Measurements from ENCODE around the gene HID1.
"Not testable (repeated sequence)": the region's sequence is repeated elsewhere in the genome, so short reads cannot be mapped to it uniquely, and the experiment has no call there.

HID1 gene

DNA sequence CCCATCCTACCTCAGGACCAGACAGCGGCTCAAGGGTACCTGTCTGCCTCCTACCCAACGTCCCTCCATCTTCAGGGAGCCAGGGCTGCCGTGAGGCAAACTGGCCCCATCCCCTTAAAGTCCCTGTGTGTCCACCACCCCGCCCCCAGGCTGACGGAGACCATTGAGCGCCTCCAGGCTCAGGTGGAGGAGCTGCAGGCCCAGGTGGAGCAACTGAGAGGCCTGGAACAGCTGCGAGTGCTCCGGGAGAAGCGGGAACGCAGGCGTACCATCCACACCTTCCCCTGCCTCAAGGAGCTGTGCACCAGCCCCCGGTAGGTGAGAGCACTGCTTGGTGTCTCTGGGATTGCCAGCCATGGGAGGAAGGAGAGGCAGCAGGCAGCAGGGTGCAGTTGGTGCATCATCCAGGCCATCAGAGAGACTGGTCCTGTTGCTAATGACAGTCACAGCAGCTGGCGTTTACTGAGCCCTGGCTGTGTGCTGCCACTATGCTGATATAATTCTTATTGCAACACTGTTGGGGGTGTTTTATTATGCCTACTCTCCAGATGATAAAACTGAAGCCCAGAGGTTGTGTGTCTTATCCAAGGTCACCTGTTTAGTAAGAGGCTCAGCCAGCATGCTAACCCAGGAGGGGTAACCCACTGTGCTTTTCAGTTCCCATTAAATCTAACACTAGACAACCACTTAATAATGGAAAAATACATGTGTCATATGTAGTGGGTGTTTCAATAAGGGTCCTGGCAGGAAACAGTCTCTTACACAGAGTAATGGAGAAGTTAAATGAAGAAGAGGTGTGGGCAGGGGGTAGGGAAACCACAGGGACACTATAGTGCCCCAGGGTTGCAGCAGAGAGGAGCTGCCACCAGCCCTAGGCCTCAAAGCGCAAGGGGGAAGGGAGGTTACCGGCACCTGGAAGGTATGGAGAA lies 29.6 kb upstream of the HID1 start:
- DNase-seq (ENCODE audit: low read depth), result no peak

GRCh38 chr17:74999523-74999922 lies 27.0 kb upstream of the HID1 start:
- no peak for DNase-seq (ENCODE audit: low read depth)

DNA sequence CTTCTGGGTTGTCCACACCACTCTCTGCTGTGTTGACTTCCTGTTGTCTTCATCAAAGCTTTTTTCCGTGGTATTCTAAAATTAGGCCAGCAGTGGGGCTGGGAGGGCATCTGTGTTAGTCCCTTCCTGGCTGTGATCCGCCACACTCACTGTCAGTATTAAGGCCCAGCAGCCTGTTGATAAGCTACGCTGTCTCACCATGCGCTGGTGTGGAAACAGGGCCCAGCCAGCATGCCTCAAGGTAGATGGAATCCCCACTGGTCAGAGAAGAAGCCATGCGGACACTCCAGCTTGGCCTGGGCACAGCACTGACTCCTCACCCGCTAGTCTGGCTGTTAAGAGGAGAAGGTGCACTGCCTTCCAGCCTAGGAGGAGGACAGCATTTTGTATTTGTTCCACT lies 26.2 kb upstream of the HID1 start:
- DNase-seq (ENCODE audit: low read depth), result no peak

- no peak for DNase-seq (ENCODE audit: low read depth)
These were observed 23.3 kb upstream of the HID1 start for GRCh38 chr17:74995847-74996246.

DNA sequence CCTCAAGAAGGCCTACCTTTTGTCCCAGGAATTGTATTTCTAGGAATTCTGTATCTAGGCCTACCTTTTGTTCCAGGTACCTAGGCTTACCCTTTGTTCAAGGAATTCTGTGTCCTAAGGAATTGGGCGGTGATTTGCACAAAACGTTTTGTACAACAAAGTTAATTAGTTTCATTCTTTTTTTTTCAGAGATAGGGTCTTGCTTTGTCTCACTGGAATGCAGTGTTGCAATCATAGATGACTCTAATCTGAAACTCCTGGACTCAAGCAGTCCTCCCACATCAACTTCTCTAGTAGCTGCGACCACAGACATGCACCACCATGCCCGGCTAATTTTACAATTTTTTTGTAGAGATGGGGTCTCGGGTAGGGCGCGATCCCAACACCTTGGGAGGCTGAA lies 21.9 kb upstream of the HID1 start:
- no peak for DNase-seq (ENCODE audit: low read depth)

GRCh38 chr17:74992223-74992622 lies 19.7 kb upstream of the HID1 start:
- DNase-seq (ENCODE audit: low read depth), result no peak

GRCh38 chr17:74990581-74991105 lies 18.1 kb upstream of the HID1 start:
- DNase-seq (ENCODE audit: low read depth), result no peak

GRCh38 chr17:74987909-74988711 lies 15.6 kb upstream of the HID1 start:
- no peak for DNase-seq (ENCODE audit: low read depth)

- DNase-seq (ENCODE audit: low read depth), result peak; percentile 88
These were observed 14.9 kb upstream of the HID1 start, which contains the start of gene CDR2L for GRCh38 chr17:74987418-74987908. CDR2L (plus strand) TSS chr17:74987632; CDS start chr17:74988044, 412 bp downstream.

- DNase-seq (ENCODE audit: low read depth), result no peak
These were observed 13.6 kb upstream of the HID1 start for GRCh38 chr17:74986206-74986576.

DNA sequence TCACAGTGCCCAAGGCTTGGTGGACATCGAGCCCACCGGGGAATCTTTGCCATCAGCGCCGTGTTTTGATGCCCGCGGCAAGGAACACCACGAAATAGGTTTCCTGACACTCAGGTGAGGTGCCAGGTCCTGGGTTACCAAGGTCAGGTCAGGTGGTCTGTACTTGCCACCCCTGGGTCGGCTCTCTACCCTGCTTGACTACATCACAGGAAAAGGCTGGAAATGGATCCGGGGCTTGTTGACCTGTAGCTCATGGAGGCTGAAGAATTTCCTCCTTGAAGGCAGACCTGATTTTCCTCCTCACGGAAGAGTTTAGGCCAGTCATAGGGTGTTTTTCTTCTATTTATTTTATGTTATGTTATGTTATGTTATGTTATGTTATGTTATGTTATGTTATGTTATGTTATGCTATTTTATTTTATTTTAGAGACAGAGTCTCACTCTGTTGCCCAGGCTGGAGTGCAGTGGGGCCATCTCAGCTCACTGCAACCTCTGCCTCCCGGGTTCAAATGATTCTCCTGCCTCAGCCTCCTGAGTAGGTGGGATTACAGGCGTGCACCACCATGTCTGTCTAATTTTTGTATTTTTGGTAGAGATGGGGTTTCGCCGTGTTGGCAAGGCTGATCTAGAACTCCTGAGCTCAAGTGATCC lies 10.2 kb upstream of the HID1 start:
- DNase-seq (ENCODE audit: low read depth), result not testable (repeated sequence)

DNA sequence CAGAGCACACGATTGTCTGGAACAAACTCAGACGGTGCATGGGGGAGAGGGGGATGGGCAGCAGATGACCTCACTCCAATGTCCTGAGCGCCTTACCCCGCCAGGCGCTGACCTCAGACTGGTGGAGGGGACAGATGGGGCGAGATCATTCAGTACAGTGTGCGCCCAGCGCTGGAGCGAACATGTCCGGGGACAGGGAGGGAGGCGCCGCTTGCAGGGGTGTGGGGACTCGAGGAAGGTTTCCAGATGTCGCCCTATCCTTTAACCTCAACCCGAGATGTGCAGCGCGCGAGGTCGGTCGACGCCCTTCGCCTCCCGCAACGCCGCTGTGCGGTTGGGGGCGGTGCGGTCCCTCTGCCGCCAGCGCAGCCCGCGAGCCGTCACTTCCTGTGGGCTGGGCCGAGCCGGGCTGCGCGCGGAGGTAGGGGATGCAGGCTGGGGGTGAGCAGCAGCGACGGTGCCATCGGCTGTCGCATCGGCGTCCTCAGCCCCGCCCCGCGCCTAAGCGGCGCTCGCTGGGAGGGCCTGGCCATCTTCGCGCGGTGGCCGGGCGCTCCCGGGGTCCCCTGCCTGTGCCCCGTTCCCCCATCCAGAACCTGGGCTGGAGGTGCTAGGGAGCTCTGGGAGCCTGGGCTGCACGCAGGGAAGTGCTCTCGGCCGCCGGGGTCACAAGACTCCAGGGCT lies 9.6 kb upstream of the HID1 start:
- DNase-seq (ENCODE audit: low read depth), result peak; percentile 71

DNA sequence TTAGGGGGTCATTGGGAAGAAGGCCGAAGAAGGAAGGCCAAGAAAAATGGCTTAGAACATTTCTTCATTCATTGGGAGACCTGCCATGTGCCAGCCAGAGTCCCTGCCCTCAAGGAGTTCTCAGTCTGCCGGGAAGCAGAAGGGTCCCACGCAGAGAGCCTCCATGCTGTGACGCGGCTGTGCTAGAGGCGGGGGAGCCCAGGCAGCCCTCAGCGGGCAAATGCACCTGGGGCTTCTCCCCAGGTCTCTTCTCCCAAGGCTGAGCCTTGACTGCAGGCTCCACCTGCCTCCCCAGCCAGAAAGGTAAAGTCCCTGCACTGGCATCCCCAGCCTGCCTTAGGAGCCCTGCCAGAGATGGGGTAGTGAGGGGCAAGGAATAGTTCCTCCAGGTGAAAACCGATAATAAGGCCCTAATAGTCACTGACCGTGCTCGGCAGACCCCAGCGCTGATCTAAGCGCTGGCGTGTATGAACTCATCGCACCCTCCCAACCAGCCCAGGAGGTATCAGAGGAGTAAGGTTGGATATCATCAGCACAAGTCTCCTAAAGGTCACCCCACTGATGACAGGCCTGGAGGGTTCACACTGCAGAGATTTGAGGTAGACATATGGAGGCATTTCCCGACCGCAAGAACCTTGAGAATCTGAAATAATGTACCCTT lies 8.9 kb upstream of the HID1 start:
- DNase-seq (ENCODE audit: low read depth), result no peak

- DNase-seq (ENCODE audit: low read depth), result no peak
These were observed 7.0 kb upstream of the HID1 start for GRCh38 chr17:74979408-74980146.

DNA sequence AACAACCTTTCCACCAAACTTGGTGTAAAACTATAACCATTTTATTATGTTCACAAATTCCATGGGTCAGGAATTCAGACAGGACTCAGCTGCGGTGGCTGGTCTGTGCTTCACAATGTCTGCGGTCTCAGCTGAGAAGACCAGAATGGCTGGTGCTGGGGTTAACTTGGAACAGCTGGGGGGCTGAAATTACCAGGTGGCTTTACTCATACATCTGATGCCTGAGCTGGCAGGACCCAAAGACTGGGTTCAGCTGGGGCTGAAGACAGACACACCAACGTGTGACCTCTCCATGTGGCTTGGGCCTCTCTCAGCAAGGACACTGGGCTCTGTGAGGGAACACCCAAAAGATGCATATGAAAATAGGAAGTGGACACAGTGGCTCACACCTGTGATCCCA lies 5.7 kb upstream of the HID1 start:
- DNase-seq (ENCODE audit: low read depth), result no peak

DNA sequence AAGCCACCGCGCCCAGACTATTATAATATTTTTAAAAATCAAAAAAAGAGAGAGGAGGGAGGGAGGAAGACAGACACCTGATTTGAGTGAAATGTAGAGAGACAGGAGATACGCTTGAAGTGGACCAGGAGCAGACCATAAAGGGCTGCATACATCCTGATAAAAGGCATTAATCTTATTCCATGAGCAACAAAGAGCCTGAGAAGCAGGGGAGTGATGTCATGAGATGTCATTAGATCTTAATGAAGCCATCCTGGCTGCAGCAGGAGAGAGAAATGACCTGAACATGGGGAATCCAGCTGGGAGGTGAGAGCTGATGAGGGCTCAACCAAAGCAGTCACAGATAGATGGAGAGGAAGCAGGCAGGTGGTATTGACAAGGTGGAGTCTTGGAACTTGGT lies 5.2 kb upstream of the HID1 start:
- DNase-seq (ENCODE audit: low read depth), result no peak

GRCh38 chr17:74975943-74976342 lies 3.4 kb upstream of the HID1 start:
- DNase-seq (ENCODE audit: low read depth), result no peak

GRCh38 chr17:74972973-74973328 lies 392 bp upstream of the HID1 start:
- no peak for DNase-seq (ENCODE audit: low read depth)

GRCh38 chr17:74971842-74972106 lies 785 bp downstream of the HID1 start:
- DNase-seq (ENCODE audit: low read depth), result no peak

GRCh38 chr17:74971069-74971841 lies 1.3 kb downstream of the HID1 start:
- DNase-seq (ENCODE audit: low read depth), result no peak
